ENCODE data around the gene CES4A.
"Not testable (repeated sequence)": the region's sequence is repeated elsewhere in the genome, so short reads cannot be mapped to it uniquely, and the experiment has no call there.

CES4A gene

GRCh38 chr16:66988197-66988788 lies at the start of gene CES4A:
Gene CES4A (plus strand): TSS chr16:66988589. CDS start chr16:66988773, 184 bp downstream.
- DNase-seq (ENCODE audit: low read depth in 2 of 2), result no peak

- DNase-seq (ENCODE audit: low read depth in 2 of 2), result no peak
Measured at GRCh38 chr16:66939366-66939765, 49.0 kb upstream of the CES4A start.

- no peak for DNase-seq (ENCODE audit: low read depth in 2 of 2)
Measured at GRCh38 chr16:66940236-66940635, 48.2 kb upstream of the CES4A start.

- DNase-seq (ENCODE audit: low read depth in 2 of 2), result no peak
Measured at GRCh38 chr16:66942981-66943380, 45.4 kb upstream of the CES4A start.

GRCh38 chr16:66943426-66944053 lies 44.8 kb upstream of the CES4A start:
- no peak for DNase-seq (ENCODE audit: low read depth in 2 of 2)

GRCh38 chr16:66944054-66944441 lies 44.3 kb upstream of the CES4A start:
- DNase-seq (ENCODE audit: low read depth in 2 of 2), result no peak

- DNase-seq (ENCODE audit: low read depth in 2 of 2), result not testable (repeated sequence)
Measured at GRCh38 chr16:66944971-66945370, 43.4 kb upstream of the CES4A start.

GRCh38 chr16:66945939-66946338 lies 42.5 kb upstream of the CES4A start:
- no peak for DNase-seq (ENCODE audit: low read depth in 2 of 2)

- DNase-seq (ENCODE audit: low read depth in 2 of 2), result no peak
Measured at GRCh38 chr16:66946541-66946940, 41.8 kb upstream of the CES4A start.

- DNase-seq (ENCODE audit: low read depth in 2 of 2), result no peak
Measured at GRCh38 chr16:66946974-66947301, 41.5 kb upstream of the CES4A start.

GRCh38 chr16:66947302-66948065 lies 40.9 kb upstream of the CES4A start:
- DNase-seq (ENCODE audit: low read depth in 2 of 2), result peak; percentile 65 to 69

GRCh38 chr16:66948134-66948836 lies 40.1 kb upstream of the CES4A start:
- no peak for DNase-seq (ENCODE audit: low read depth in 2 of 2)

GRCh38 chr16:66948837-66949225 lies 39.6 kb upstream of the CES4A start:
- no peak for DNase-seq (ENCODE audit: low read depth in 2 of 2)

- DNase-seq (ENCODE audit: low read depth in 2 of 2), result no peak
Measured at GRCh38 chr16:66949472-66949871, 38.9 kb upstream of the CES4A start.

- DNase-seq (ENCODE audit: low read depth in 2 of 2), result no peak
Measured at GRCh38 chr16:66950437-66950836, 38.0 kb upstream of the CES4A start.

- no peak for DNase-seq (ENCODE audit: low read depth in 2 of 2)
Measured at GRCh38 chr16:66950971-66951790, 37.2 kb upstream of the CES4A start.

GRCh38 chr16:66952430-66953110 lies 35.8 kb upstream of the CES4A start:
- DNase-seq (ENCODE audit: low read depth in 2 of 2), result no peak

- DNase-seq (ENCODE audit: low read depth in 2 of 2), result no peak
Measured at GRCh38 chr16:66953462-66954096, 34.8 kb upstream of the CES4A start.

GRCh38 chr16:66954097-66954659 lies 34.2 kb upstream of the CES4A start:
- peak; percentile 38 to 47 for DNase-seq (ENCODE audit: low read depth in 2 of 2)

Data from activated CD8-positive, alpha-beta memory T cell treated with anti-CD3 and anti-CD28 coated beads for 4 hours (primary cell).